NOMO-1 treated with DMSO at 0.1 percent for 48 hours (cell line): ENCODE measurements around the gene SPACA4.

Source experiments
- DNase-seq: peaks from one replicate; lab custom pipeline; 2025; ENCODE audit not compliant: unreplicated experiment; lab: John Stamatoyannopoulos, UW

Gene SPACA4

DNA sequence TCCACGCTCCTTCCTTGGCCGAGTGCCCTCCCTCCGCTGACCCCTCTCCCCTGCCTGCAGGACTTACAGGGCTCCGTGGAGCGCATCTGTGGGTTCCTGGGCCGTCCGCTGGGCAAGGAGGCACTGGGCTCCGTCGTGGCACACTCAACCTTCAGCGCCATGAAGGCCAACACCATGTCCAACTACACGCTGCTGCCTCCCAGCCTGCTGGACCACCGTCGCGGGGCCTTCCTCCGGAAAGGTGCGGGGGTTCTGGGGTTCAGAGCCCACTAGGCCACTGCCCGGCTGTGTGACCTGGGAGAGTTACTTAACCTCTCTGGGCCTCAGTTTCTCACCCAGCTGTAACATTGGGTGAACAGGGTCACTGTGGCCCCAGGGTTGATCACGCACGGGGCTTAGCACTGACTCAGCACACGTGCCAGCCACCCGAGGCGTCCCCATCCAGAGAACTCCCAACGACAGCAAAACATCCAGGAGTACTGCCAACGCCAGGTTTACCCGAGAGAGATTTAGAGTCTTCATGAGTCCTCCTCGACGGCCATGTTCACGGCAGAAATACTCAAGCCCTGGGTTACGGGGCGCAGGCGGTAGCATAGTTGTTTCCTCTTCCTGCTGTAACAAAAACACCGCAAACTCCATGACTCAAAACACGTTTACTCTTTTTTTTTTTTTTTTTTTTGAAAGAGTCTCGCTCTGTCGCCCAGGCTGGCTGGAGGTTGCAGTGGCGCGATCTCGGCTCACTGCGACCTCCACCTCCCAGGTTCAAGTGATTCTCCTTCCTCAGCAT is 9.7 kb upstream of the SPACA4 start:
- DNase-seq = peak; percentile 50

GRCh38 chr19:48598996-48599700 is 7.4 kb upstream of the SPACA4 start:
- no peak for DNase-seq

- no peak for DNase-seq
These were observed 5.7 kb upstream of the SPACA4 start for GRCh38 chr19:48600679-48601417.

- DNase-seq = no peak
These were observed 3.5 kb upstream of the SPACA4 start for GRCh38 chr19:48603001-48603400.

DNA sequence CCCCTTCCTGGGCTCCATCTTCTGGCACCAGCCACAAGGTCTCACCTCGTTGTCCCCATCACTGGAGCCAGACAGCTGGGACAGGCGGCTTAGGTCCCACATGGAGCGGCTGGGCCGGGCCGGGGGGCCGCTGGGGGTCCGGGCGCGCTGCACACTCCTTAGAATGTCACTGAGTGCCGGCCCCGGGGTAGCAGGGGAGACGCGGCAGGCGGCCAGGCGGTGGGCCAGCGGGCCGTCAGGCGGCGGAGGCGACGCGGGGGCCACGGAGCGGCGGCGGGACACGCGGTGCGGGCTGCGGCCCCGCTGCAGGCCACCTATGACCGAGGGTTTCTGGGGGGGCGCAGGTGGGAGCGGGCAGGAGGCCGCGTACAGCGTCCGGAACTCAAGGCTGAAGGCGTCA is 3.1 kb upstream of the SPACA4 start:
- DNase-seq = no peak

GRCh38 chr19:48603850-48604249 is 2.7 kb upstream of the SPACA4 start:
- DNase-seq = no peak

- no peak for DNase-seq
These were observed 815 bp downstream of the SPACA4 start for GRCh38 chr19:48607359-48607755.

DNA sequence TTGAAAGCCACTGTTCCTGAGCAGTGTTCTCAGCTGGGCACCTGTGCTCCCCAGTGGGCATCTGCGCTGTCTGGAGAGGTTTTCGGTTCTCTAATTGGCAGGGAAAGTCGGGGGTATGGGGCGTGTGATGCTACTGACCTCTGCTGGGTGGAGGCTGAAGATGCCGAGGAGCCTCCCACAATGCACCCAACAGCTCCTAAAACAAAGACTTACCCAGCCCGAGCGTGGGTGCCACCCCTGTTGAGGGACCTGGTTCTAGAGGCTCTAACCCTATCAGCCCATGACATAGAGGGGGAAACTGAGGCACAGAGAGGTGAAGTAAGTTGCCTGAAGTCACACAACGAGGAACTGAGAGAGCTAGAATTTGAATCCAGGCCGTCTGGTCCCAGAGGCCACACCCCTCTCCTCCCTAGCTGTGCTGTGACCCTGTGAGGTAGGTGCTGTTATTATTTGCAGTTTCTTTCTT is 2.3 kb downstream of the SPACA4 start:
- peak; percentile 68 for DNase-seq

GRCh38 chr19:48609571-48610108 is 3.1 kb downstream of the SPACA4 start:
- DNase-seq = no peak

DNA sequence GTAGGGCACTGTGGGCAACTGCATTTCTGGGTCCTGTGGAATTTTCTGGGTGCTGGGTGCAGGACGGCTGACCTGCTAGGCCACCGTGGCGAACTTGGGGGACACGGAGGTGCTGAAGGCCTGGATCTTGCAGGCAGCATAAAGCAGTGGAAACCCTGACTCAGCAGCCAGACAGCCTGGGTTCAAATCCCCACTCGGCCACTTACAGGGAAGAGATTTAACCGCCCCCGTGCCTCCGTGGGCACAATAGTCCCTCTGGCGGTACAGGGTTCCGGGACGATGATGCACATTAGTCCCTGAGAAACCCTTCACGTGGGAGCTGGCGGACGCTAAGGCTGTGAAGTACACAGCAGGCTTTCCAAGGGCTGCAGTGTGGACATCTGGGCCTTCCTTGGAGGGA is 5.3 kb downstream of the SPACA4 start:
- DNase-seq = no peak

DNA sequence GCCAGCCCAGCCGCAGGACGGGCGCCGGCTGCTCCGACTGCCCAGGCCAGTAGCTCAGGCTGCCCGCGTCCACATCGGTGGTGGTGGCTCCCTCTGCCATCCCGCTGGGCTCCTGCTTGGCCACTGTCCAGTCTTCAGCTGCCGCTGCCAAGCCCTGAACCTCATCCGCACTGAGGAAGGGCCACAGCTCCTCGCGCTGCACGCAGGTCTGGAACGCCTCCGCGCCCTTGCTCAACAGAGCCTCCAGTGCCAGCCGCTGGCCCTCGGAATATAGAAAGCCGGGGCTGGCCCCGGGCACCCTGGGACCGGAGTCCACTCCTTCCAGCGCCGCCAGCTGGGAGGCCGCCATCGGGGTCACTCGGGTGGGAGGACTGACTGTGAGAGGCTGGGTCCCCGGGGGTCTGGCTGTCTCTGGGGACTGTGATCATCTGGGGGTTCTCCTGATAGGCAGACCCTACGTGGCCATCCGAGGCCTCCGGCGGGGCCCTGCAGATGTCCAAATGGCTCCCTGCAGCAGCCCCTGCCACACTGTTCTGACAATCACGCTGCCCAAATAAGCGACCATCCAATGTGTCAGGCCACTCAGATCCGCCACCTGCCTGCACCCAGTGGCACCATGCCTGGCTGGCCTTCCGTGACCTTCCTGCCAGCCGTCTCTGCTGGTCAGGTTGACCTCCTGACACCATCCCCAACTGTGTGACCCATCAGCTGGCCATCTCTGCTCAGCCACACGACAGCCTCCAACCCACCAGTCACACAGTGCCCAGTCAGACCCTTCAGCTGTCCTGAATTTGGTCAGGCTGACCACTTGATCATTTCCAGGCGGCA is 6.7 kb downstream of the SPACA4 start:
- DNase-seq = no peak

GRCh38 chr19:48613852-48614435 is 7.4 kb downstream of the SPACA4 start:
- no peak for DNase-seq

GRCh38 chr19:48614436-48615230 is 8.1 kb downstream of the SPACA4 start, which contains the start of gene FAM83E:
TSS of gene FAM83E (minus strand) at chr19:48615076. CDS start at chr19:48613372, 1,704 bp downstream.
- no peak for DNase-seq

DNA sequence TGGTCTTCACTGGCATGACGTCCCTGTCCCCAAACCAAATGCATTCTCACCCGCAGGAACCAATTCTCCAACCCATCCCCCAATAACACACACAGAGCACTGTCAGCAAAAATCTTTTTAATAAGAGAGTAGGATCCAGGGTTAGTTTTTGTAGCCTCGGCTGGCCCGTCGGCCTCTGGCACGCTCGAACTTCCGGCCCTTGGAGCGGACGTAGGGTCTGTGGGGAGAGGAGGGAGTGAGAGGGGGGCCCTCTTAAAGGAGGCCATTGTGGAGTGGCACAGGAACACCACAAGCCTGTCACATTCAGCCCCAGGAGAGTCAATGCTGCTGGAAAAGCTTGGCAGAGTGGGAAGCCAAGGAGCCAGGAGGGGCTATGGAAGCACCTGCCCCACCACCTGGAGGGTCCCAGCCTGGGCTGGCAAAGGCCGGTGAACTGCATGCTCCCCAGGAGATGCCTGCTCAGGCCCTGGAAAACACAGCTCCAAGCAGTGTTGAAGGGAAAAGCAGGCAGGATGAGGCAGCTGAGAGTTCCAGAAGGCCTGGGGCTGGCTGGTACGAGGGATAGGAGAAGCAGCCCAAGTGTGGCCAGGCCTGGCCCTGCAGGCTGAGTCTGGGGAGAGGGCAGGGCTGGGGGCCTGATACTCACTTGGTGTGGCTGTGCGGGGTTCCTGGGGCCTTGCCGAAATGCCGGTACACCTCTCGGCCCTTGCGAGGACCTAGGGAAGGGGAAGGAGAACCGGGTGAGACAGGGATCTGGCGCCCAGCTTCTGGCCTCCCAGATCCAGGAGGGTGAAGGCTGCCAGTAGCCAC is 8.9 kb downstream of the SPACA4 start:
- DNase-seq = no peak

DNA sequence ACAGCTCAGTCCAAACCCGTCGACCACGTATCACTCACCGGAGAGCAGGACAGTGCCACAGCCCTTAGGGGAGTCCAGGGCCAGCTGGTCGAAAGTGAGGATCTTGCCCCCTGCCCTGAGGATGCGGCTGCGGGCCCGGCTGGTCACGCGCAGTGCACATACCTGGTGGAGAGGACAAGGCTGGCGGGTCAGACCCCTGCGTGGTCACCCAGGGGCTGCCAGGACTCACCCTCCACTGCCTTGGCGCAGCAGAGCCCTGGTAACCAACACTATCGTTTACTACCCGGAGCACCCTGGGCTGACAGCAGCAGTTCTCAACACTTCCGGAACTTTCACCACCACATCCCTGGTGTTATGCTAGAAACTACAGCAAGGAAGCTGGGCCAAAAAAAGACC is 9.5 kb downstream of the SPACA4 start:
- DNase-seq = no peak

- no peak for DNase-seq
These were observed 10.0 kb downstream of the SPACA4 start for GRCh38 chr19:48616491-48617056.

DNA sequence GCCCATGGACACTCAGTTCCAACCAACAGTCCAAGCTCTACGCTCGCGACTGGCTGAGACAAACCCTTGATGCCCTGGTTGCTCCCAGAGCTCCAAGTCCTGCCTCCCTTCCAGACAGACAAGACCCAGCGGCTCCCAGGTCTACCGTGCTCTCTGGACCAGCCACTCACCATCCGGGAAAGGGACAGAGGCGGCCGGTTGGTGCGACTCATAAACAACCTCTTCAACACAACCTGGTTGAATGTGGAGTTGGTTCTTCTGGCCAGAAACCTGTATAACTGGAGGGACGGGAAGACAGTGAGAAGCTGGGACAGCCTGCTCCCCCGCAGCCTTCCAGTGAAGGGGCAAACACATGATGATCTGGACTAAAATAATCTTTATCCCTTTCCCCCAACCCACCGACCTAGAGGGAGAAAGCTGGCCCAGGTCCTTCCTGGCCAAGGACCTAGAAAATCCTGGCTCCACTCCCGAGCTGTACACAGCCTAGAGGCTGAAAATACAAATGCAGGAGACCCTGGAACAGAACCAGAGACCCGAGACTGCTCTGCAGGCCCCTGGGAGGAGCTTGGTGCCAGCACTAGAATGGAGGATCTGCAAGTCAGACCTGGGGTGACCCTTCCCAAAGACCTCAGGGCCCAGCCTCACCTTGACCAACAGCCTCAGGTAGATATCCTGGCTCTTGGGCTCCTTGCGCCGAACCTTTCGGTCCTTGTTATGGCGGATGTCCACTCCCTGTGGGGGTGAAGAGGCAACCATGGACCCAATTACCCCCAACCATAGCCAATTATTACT is 10.8 kb downstream of the SPACA4 start:
- no peak for DNase-seq
